Measurements from ENCODE around the gene KRT77. TPM values are rescaled to one million over a fixed set of nuclear protein-coding genes. Genes with fewer than 3 reads are reported as not detected.
A peak's percentile ranks its signal among the peaks of the same experiment; 100 is the strongest.
"Not testable (repeated sequence)": the region's sequence is repeated elsewhere in the genome, so short reads cannot be mapped to it uniquely, and the experiment has no call there.

KRT77 gene
- total RNA-seq, 2 donors from 2014 or later = not detected

DNA sequence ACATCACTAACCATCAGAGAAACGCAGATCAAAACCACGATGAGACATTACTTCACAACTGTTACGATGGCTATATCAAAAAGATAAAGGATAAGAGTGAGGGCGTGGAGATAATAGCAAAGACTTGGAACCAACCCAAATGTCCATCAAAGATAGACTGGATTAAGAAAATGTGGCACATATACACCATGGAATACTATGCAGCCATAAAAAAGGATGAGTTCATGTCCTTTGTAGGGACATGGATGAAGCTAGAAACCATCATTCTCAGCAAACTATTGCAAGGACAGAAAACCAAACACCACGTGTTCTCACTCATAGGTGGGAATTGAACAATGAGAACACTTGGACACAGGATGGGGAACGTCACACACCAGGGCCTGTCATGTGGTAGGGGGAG lies 8.8 kb upstream of the KRT77 start:
- not testable (repeated sequence) for H3K9me3 Mint-ChIP-seq; H3K36me3 Mint-ChIP-seq (ENCODE audit: low read depth); H3K4me1 Mint-ChIP-seq; H3K4me3 Mint-ChIP-seq; H3K27ac Mint-ChIP-seq; ATAC-seq (replicated peaks)
- H3K27me3 Mint-ChIP-seq = peaks cover 43% of the 10 kb centered on the region

DNA sequence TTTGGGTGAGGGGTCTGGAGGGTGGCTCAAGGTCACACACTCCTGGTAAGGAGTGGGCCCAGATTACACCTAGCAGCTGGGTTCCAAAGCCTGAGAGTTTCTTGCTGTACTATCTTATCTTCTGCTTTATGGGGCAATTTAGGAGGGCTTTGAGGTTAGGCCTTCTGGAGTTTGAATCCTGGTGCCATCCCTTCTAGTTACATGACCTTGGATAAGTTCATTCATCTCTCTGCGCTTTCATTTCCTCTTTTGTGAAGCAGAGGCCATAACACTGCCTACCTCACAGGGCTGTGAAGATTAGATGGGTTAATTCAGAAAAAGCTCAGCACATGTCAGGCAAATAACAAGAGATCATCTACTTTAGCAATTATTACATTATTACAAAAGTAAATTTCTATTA lies 7.4 kb upstream of the KRT77 start:
- peaks cover 31% of the 10 kb centered on the region for H3K27me3 Mint-ChIP-seq
- no peaks in the 10 kb centered on the region for H3K36me3 Mint-ChIP-seq (ENCODE audit: low read depth)
- peaks cover 6% of the 10 kb centered on the region for H3K4me1 Mint-ChIP-seq

GRCh38 chr12:52708010-52708409 lies 4.7 kb upstream of the KRT77 start:
- H3K9me3 Mint-ChIP-seq = no peaks in the 10 kb centered on the region
- H3K4me3 Mint-ChIP-seq = no peak overlapping the region
- H3K36me3 Mint-ChIP-seq (ENCODE audit: low read depth) = no peaks in the 10 kb centered on the region
- no peak for ATAC-seq (replicated peaks)
- H3K27ac Mint-ChIP-seq = no peak overlapping the region
- peaks cover 16% of the 10 kb centered on the region for H3K27me3 Mint-ChIP-seq
- H3K4me1 Mint-ChIP-seq = no peaks in the 10 kb centered on the region

More for the DNA sequence above, 7.4 kb upstream of the KRT77 start:
- ATAC-seq (replicated peaks) = no peak
- H3K9me3 Mint-ChIP-seq = no peaks in the 10 kb centered on the region
- no peak overlapping the region for H3K4me3 Mint-ChIP-seq
- H3K27ac Mint-ChIP-seq = no peak overlapping the region

DNA sequence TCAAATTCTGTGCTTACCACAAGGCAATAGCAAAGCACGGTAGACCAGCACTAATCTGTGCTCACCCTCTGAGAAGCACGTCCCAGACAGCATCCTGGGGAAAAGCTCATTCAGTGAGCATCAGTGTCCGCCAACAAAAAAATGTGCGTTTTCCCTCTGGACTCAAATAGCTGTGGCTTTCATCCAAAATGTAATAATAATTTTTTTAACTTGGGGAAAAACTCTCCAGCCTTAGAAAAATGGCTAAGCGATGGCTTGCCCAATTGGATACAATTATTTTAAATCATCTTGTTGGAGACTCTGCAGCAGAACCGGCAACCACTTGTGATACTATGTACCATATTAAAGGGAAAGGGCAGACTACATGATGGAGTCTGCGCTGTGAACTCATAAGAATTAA lies 1.1 kb upstream of the KRT77 start:
- Mint-ChIP-seq H3K4me3 (no peak overlapping the region), H3K4me1 (no peaks in the 10 kb centered on the region), H3K9me3 (no peaks in the 10 kb centered on the region), H3K27ac (no peak overlapping the region), H3K36me3 (ENCODE audit: low read depth) (no peaks in the 10 kb centered on the region), H3K27me3 (peaks cover 12% of the 10 kb centered on the region)
- no peak for ATAC-seq (replicated peaks)

DNA sequence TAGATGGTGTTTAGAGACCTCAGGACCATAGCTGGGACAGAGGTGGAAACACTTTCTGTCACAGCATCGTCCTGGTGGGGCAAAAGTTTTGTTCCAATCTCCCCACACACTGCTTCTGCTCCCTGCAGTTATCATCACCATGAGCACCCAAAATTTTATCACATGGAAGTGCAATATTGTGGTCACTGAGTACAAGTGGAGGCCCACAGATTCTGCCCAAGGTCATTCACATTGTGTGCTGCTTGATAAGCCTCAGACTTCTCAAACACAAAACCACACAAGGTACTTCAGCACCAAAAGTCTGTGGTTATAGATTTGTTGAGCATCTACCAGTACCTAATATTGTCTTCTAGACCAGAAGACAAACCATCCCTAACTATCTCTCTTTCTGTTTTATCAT lies 554 bp upstream of the KRT77 start:
- Mint-ChIP-seq H3K27ac (no peak overlapping the region), H3K9me3 (no peaks in the 10 kb centered on the region), H3K4me3 (no peak overlapping the region), H3K27me3 (peaks cover 12% of the 10 kb centered on the region), H3K36me3 (ENCODE audit: low read depth) (no peaks in the 10 kb centered on the region), H3K4me1 (no peaks in the 10 kb centered on the region)
- no peak for ATAC-seq (replicated peaks)

GRCh38 chr12:52702338-52702737 lies 986 bp downstream of the KRT77 start:
- Mint-ChIP-seq H3K27me3 (peaks cover 12% of the 10 kb centered on the region), H3K27ac (no peak overlapping the region), H3K9me3 (no peaks in the 10 kb centered on the region), H3K4me1 (no peaks in the 10 kb centered on the region), H3K4me3 (no peak overlapping the region), H3K36me3 (ENCODE audit: low read depth) (no peaks in the 10 kb centered on the region)
- no peak for ATAC-seq (replicated peaks)

DNA sequence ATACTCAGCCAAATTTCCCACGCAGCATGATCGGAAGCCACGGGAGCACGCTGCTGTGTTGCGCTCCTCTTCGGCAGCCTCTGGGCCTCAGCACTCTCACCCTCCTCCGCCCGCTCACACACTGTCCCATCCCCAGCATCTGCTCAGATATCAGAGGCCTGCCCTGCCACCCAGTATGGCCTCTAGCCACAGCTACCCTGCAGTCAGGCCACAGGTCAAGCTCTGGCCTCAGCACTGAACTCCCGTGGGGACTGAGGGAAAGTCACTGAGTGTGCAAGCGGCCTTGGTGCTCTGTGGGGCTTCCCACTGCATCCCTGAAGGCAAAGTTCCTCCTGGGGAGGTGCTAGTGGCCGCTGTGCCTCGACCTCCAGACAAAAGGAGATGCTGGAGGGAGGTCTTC lies 2.0 kb downstream of the KRT77 start:
- Mint-ChIP-seq H3K36me3 (ENCODE audit: low read depth) (no peaks in the 10 kb centered on the region), H3K27me3 (peaks cover 18% of the 10 kb centered on the region)
- ATAC-seq (replicated peaks) = no peak

GRCh38 chr12:52699960-52700359 lies 3.4 kb downstream of the KRT77 start:
- Mint-ChIP-seq H3K4me1 (no peaks in the 10 kb centered on the region), H3K36me3 (ENCODE audit: low read depth) (no peaks in the 10 kb centered on the region), H3K9me3 (no peaks in the 10 kb centered on the region), H3K27me3 (peaks cover 23% of the 10 kb centered on the region), H3K4me3 (no peak overlapping the region), H3K27ac (no peak overlapping the region)
- no peak for ATAC-seq (replicated peaks)

More for the DNA sequence above, 2.0 kb downstream of the KRT77 start:
- no peak overlapping the region for H3K27ac Mint-ChIP-seq
- H3K4me1 Mint-ChIP-seq = no peaks in the 10 kb centered on the region
- H3K9me3 Mint-ChIP-seq = no peaks in the 10 kb centered on the region
- no peak overlapping the region for H3K4me3 Mint-ChIP-seq

- no peak overlapping the region for H3K4me3 Mint-ChIP-seq
These were observed 4.0 kb downstream of the KRT77 start for GRCh38 chr12:52699373-52699772.

GRCh38 chr12:52698651-52699340 lies 4.5 kb downstream of the KRT77 start:
- Mint-ChIP-seq H3K36me3 (ENCODE audit: low read depth) (no peaks in the 10 kb centered on the region), H3K27ac (no peak overlapping the region), H3K27me3 (peaks cover 24% of the 10 kb centered on the region), H3K4me1 (no peaks in the 10 kb centered on the region), H3K4me3 (no peak overlapping the region), H3K9me3 (no peaks in the 10 kb centered on the region)
- ATAC-seq (replicated peaks) = no peak

More at GRCh38 chr12:52699373-52699772, 4.0 kb downstream of the KRT77 start:
- Mint-ChIP-seq H3K9me3 (no peaks in the 10 kb centered on the region), H3K4me1 (no peaks in the 10 kb centered on the region), H3K36me3 (ENCODE audit: low read depth) (no peaks in the 10 kb centered on the region), H3K27me3 (peaks cover 24% of the 10 kb centered on the region), H3K27ac (no peak overlapping the region)
- no peak for ATAC-seq (replicated peaks)

- no peak for ATAC-seq (replicated peaks)
- Mint-ChIP-seq H3K9me3 (no peaks in the 10 kb centered on the region), H3K4me1 (peaks cover 7% of the 10 kb centered on the region), H3K27ac (no peak overlapping the region), H3K4me3 (no peak overlapping the region), H3K36me3 (ENCODE audit: low read depth) (no peaks in the 10 kb centered on the region), H3K27me3 (peaks cover 28% of the 10 kb centered on the region)
These were observed 6.2 kb downstream of the KRT77 start for GRCh38 chr12:52697058-52697582.

GRCh38 chr12:52696588-52696987 lies 6.7 kb downstream of the KRT77 start:
- H3K36me3 Mint-ChIP-seq (ENCODE audit: low read depth) = no peaks in the 10 kb centered on the region
- peaks cover 7% of the 10 kb centered on the region for H3K4me1 Mint-ChIP-seq
- ATAC-seq (replicated peaks) = no peak
- H3K4me3 Mint-ChIP-seq = no peak overlapping the region
- H3K9me3 Mint-ChIP-seq = no peaks in the 10 kb centered on the region
- H3K27me3 Mint-ChIP-seq = peaks cover 24% of the 10 kb centered on the region
- no peak overlapping the region for H3K27ac Mint-ChIP-seq

DNA sequence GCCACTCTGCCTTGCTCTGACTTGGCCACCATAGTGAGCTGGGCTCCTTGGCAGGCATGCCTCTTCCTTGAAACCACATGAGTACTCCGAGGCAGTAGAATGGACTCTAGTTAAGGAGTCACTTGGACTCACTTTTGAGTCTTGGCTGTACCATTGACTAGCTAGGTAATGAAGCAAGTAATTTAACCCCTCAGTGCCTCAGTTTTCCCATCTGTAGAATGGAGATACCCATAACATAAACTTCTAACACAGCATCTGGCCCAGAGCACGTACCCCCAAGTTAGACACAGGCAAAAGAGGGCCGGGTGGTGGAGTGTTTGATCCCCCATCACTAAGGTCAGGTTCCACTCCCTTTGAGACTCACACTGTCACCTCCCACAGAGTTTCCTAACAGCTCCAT lies 8.3 kb downstream of the KRT77 start:
- H3K27me3 Mint-ChIP-seq = peaks cover 24% of the 10 kb centered on the region
- no peak overlapping the region for H3K4me3 Mint-ChIP-seq
- no peaks in the 10 kb centered on the region for H3K9me3 Mint-ChIP-seq
- no peak for ATAC-seq (replicated peaks)
- no peak overlapping the region for H3K27ac Mint-ChIP-seq
- H3K36me3 Mint-ChIP-seq (ENCODE audit: low read depth) = no peaks in the 10 kb centered on the region
- H3K4me1 Mint-ChIP-seq = peaks cover 16% of the 10 kb centered on the region

GRCh38 chr12:52694151-52694550 lies 9.2 kb downstream of the KRT77 start:
- Mint-ChIP-seq H3K4me3 (no peak overlapping the region), H3K27me3 (peaks cover 24% of the 10 kb centered on the region), H3K27ac (no peak overlapping the region), H3K36me3 (ENCODE audit: low read depth) (no peaks in the 10 kb centered on the region), H3K4me1 (peaks cover 16% of the 10 kb centered on the region), H3K9me3 (no peaks in the 10 kb centered on the region)
- no peak for ATAC-seq (replicated peaks)

GRCh38 chr12:52693261-52693660 lies 10.1 kb downstream of the KRT77 start:
- Mint-ChIP-seq H3K4me3 (peak overlapping the region; percentile 17), H3K4me1 (peaks cover 16% of the 10 kb centered on the region), H3K27me3 (peaks cover 26% of the 10 kb centered on the region), H3K36me3 (ENCODE audit: low read depth) (no peaks in the 10 kb centered on the region), H3K9me3 (no peaks in the 10 kb centered on the region), H3K27ac (peak overlapping the region; percentile 26)
- ATAC-seq (replicated peaks) = no peak
